Pancreas (tissue), 10 donors: Measurements from ENCODE around the gene GPC6. TPM values are rescaled to one million over a fixed set of nuclear protein-coding genes. Genes with fewer than 3 reads are reported as not detected.

Experiments
- ATAC-seq, 4 donors: fragments of 200-7000 bp; cut with Tn5 transposase; one replicate each; pipeline versions ENCODE4 v1.8.0 to v1.9.1; 2020; ENCODE audit warnings: mild to moderate bottlenecking in 4 of 4, moderate library complexity in 4 of 4
- DNase-seq, 6 donors: peaks; one replicate each; pipeline ENCODE4 v3.0.0-alpha.2; 2020
- FAIRE-seq: peaks from 2 replicates; lab custom pipeline; 2012; peaks lifted over from hg19 to GRCh38; lab: Jason Lieb, UNC
- H3K27ac ChIP-seq, 4 donors: fragments of 200-600 bp; sonication (generic); 1 replicate in 3 of 4; 2 replicates in 1 of 4; pipeline versions ENCODE4 v1.5.0 to v1.8.0; 2020
- H3K27me3 ChIP-seq, 4 donors: fragments of 200-600 bp; one replicate each; pipeline ENCODE4 v1.8.0; 2021
- H3K36me3 ChIP-seq, 3 donors: fragments of 200-600 bp; sonication (generic) in 1 of 3; one replicate each; pipeline versions ENCODE4 v1.5.0 to v1.8.0; 2020 to 2021
- H3K4me1 ChIP-seq, 3 donors: fragments of 200-600 bp; one replicate each; pipeline ENCODE4 v1.8.0; 2021
- H3K4me3 ChIP-seq, 4 donors: fragments of 200-600 bp; sonication (generic) in 2 of 4; one replicate each; pipeline versions ENCODE4 v1.5.0 to v1.8.0; 2020 to 2021
- H3K9me3 ChIP-seq, 4 donors: fragments of 200-600 bp; one replicate each; pipeline ENCODE4 v1.8.0; 2021
- CTCF ChIP-seq, 4 donors: fragments of 200-600 bp; sonication (generic) in 3 of 4; IDR thresholded peaks; one replicate each; pipeline versions ENCODE4 v1.5.0 to v1.8.0; 2021; ENCODE audit warnings: antibody characterized with exemption in 4 of 4
- WGBS, 2 donors: extraction: QIAGEN DNeasy Blood & Tissue Kit; methylation state at CpG; one replicate each; pipeline ENCODE4 v1.1.7; 2013; 5-methylcytosine and 5-hydroxymethylcytosine counted together
- intact Hi-C, 3 donors: fragments of 100-400 bp; cut with DNase I; formaldehyde crosslinking; loops; one replicate each; pipeline versions ENCODE4 v1.11.1 to v1.14.2; 2022
- polyA plus RNA-seq, 2 donors: library from polyadenylated mRNA; stranded (reverse); fragments of 200-250 nt; gene quantifications; one replicate each; pipeline ENCODE4 v1.2.3, GENCODE V29; 2013
- total RNA-seq, 6 donors: library from RNA; stranded (reverse); fragmentation: NEBNext Ultra II Directional in 4 of 6; extraction: Animal tissue kit (Norgen Biotek cat#: 25700) in 4 of 6; gene quantifications; one replicate each; pipeline versions ENCODE4 v1.2.1 to v1.2.4, GENCODE V29; 2021 to 2023
- donor health status: healthy with polysubstance abuse.
- donor health status: DM: no; HTN: no; CAD: no; lungs with moderate emphysema.
- donor health status: DM: no; HTN: no; CAD: no.
- donor health status: control.
- donor health status: control.
- donor health status: Bipolar disorder and iron deficiency.
- donor health status: DM: yes; HTN: yes; CAD: no.
- donor health status: DM: no; HTN: no; CAD: no.
- donor health status: DM: no; HTN: no; CAD: no.
- donor health status: DM: yes; HTN: yes; CAD: no.

Gene GPC6
- total and polyA plus RNA-seq, 8 donors, result 0.23 to 3.3 (median 1.2) TPM

- H3K27ac ChIP-seq, result no peak overlapping the region
- no peak for FAIRE-seq
- TF ChIP-seq CTCF (IDR thresholded peaks at IDR 0.05), result no peak
- ATAC-seq, result no peak
- H3K27me3 ChIP-seq, result no peaks in the 10 kb centered on the region
- H3K9me3 ChIP-seq, result no peaks in the 10 kb centered on the region
- H3K36me3 ChIP-seq, result no peaks in the 10 kb centered on the region
- intact Hi-C loops, result no loop called here
- H3K4me3 ChIP-seq, result no peak overlapping the region
- no peaks in the 10 kb centered on the region for H3K4me1 ChIP-seq
- DNase-seq, result no peak
Measured at GRCh38 chr13:93589788-93590187, 363.2 kb downstream of the GPC6 start.

GRCh38 chr13:93603043-93603442 is 376.4 kb downstream of the GPC6 start:
- WGBS, 2 donors, result 81 to 82% methylated on average over 2 of the region's 2 CpGs
- Histone ChIP-seq H3K4me1 (no peaks in the 10 kb centered on the region), H3K36me3 (no peaks in the 10 kb centered on the region), H3K9me3 (no peaks in the 10 kb centered on the region), H3K4me3 (no peak overlapping the region), H3K27ac (no peak overlapping the region), H3K27me3 (no peaks in the 10 kb centered on the region)
- FAIRE-seq (no peak), DNase-seq (no peak), ATAC-seq (peak in 1 of 4 donors; percentile 14)
- intact Hi-C loops, result no loop called here
- no peak for TF ChIP-seq CTCF (IDR thresholded peaks at IDR 0.05)

- WGBS, 2 donors, result 72 to 76% methylated on average over 1 of the region's 1 CpG
- Histone ChIP-seq H3K9me3 (no peaks in the 10 kb centered on the region), H3K4me1 (no peaks in the 10 kb centered on the region), H3K4me3 (no peak overlapping the region), H3K36me3 (no peaks in the 10 kb centered on the region), H3K27ac (no peak overlapping the region), H3K27me3 (no peaks in the 10 kb centered on the region)
- DNase-seq, result no peak
- TF ChIP-seq CTCF (IDR thresholded peaks at IDR 0.05), result no peak
- ATAC-seq, result no peak
- FAIRE-seq, result no peak
- intact Hi-C loops, result no loop called here
Measured at GRCh38 chr13:93614776-93615175, 388.2 kb downstream of the GPC6 start.

- Histone ChIP-seq H3K9me3 (no peaks in the 10 kb centered on the region), H3K27ac (no peak overlapping the region), H3K27me3 (no peaks in the 10 kb centered on the region), H3K36me3 (no peaks in the 10 kb centered on the region), H3K4me3 (no peak overlapping the region), H3K4me1 (no peaks in the 10 kb centered on the region)
- intact Hi-C loops, result no loop called here
- 59 to 68% methylated on average over 2 of the region's 2 CpGs for WGBS, 2 donors
- no peak for DNase-seq
- no peak for TF ChIP-seq CTCF (IDR thresholded peaks at IDR 0.05)
- FAIRE-seq, result no peak
- ATAC-seq, result no peak
Measured at GRCh38 chr13:93620181-93620765, 393.7 kb downstream of the GPC6 start.

- H3K4me1 ChIP-seq, result no peaks in the 10 kb centered on the region
- H3K9me3 ChIP-seq, result no peaks in the 10 kb centered on the region
- no peaks in the 10 kb centered on the region for H3K36me3 ChIP-seq
- FAIRE-seq (no peak), DNase-seq (no peak), ATAC-seq (no peak)
- no peak overlapping the region for H3K4me3 ChIP-seq
- no peak overlapping the region for H3K27ac ChIP-seq
- no peaks in the 10 kb centered on the region for H3K27me3 ChIP-seq
- no peak for TF ChIP-seq CTCF (IDR thresholded peaks at IDR 0.05)
- WGBS, 2 donors, result 79 to 94% methylated on average over 2 of the region's 2 CpGs
- intact Hi-C loops, result no loop called here
Measured at GRCh38 chr13:93621051-93621450, 394.4 kb downstream of the GPC6 start.
